Activated CD8-positive, alpha-beta memory T cell treated with anti-CD3 and anti-CD28 coated beads, Interleukin-2, amount 10 ng/mL, durations not matched to agents 7 days and 5 days (primary cell): ENCODE results near the gene LTBP3. TPM values are rescaled to one million over a fixed set of nuclear protein-coding genes. Genes with fewer than 3 reads are reported as not detected.

Experiments
- ATAC-seq: fragments of 150-1000 bp; cut with Tn5 transposase; one replicate; pipeline ENCODE4 v1.10.0; 2021; ENCODE audit warnings: moderate library complexity
- CTCF ChIA-PET: fragments of 350-600 bp; sonication (Branson Sonifier 250); formaldehyde crosslinking; loops from one replicate; lab custom pipeline; 2021; ENCODE audit warnings: antibody characterized with exemption; lab: Charles Lee
- DNase-seq: peaks from one replicate; pipeline ENCODE4 v3.0.0-alpha.2; 2020
- H3K27ac Mint-ChIP-seq: one replicate; pipeline ENCODE4 v1.8.0; 2021; ENCODE audit warnings: mild to moderate bottlenecking, mixed read lengths
- H3K27me3 Mint-ChIP-seq: one replicate; pipeline ENCODE4 v1.8.0; 2021; ENCODE audit warnings: mixed read lengths
- H3K36me3 Mint-ChIP-seq: one replicate; pipeline ENCODE4 v1.8.0; 2021; ENCODE audit warnings: mild to moderate bottlenecking, mixed read lengths
- H3K4me1 Mint-ChIP-seq: one replicate; pipeline ENCODE4 v1.8.0; 2021; ENCODE audit warnings: mixed read lengths
- H3K4me3 Mint-ChIP-seq: one replicate; pipeline ENCODE4 v1.8.0; 2021; ENCODE audit warnings: mild to moderate bottlenecking, moderate library complexity, mixed read lengths
- H3K9me3 Mint-ChIP-seq: one replicate; pipeline ENCODE4 v1.8.0; 2022; ENCODE audit warnings: low read depth, mixed read lengths
- total RNA-seq, 2 experiments: library from RNA; stranded (reverse); gene quantifications; one replicate each; pipeline ENCODE4 v1.2.3, GENCODE V29; 2021

Gene LTBP3
- total RNA-seq, 2 experiments from 2014 or later, result 46.2 to 46.8 TPM

DNA sequence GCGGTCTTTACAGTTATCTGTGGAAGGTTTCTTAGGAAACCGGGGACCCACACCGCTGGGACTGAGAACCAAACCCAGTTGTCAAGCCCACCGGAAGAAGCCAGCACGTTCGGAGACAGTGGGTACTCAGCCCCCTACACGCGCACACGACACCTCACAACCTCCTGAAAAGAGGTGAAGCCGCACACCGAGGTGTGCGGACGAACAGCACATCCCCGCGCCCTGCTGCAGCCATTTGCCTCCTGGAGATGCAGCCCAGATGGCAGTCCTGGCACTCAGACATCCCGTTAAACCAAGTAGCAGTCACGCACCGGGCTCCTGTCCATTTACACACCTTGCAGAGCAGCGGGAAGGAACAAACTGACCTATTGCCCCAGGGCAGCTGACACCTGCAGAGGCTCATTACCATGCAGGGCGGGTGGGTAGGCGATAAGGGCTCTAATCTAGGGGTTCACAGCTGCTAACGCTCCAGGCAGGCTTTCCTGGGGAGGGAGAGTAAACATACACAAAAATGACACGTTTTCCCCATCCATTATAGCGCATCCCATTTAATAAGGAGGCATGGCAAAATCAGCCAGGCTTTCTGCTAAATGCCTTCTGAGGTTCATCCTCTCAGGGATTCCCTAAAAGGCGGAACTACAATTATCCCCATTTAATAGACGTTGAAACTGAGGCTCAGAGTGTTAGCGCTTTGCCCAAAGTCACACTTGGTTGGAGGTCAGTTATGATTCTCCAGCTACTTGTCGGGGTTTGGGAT, 16.8 kb upstream of the LTBP3 start:
- Mint-ChIP-seq H3K4me3 (peak overlapping the region; percentile 84), H3K27ac (peak overlapping the region; percentile 91), H3K27me3 (no peaks in the 10 kb centered on the region), H3K36me3 (peaks cover 15% of the 10 kb centered on the region), H3K9me3 (no peaks in the 10 kb centered on the region), H3K4me1 (peaks cover 52% of the 10 kb centered on the region)
- ATAC-seq, result peak; percentile 1
- no peak for DNase-seq
- CTCF ChIA-PET, result interaction anchor here (0.9 to 7.1 kb wide), 8 partner anchors 9 to 78 kb away, joined by 3 to 172 read pairs (median 4); partner anchors contain the start of genes KCNK7, MAP3K11 and PCNX3

DNA sequence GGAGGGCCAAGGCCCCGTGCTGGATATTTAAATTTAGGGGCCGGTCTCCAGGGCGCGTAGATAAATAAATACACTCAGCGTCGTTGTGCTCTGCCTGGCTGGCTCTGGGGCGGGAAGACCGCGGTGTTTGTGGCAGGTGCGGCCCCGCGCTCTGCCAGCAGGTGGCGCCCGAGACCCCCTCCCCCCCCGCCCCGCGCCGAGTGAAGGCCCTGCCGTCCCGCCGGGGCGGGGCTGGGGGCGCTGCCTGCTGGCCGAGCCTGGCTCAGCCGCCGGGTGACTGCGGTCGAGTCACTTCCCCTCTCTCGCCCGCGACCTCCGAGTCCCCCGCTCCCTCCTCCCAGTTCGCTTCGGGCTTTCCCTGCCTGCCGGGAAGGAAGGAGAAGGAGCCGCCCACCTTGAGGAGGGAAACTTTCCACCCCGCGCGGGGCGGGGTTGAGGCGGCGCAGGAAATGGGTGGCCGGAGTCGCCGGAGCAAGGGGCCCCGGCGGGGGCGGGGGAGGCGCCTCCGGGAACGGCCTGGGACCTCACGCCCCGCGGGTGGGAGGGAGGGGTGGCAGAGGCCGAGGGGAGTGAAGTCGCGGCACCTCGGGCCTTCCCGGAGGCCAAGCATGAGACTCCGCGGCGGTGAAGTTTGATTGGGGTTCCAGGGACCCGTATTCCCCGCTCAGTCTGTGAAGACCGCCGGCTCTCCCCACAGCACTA, 16.1 kb upstream of the LTBP3 start:
- H3K4me3 Mint-ChIP-seq, result peak overlapping the region; percentile 84
- ATAC-seq, result peak; percentile 17
- H3K9me3 Mint-ChIP-seq, result no peaks in the 10 kb centered on the region
- H3K4me1 Mint-ChIP-seq, result peaks cover 53% of the 10 kb centered on the region
- no peaks in the 10 kb centered on the region for H3K27me3 Mint-ChIP-seq
- H3K36me3 Mint-ChIP-seq, result peaks cover 12% of the 10 kb centered on the region
- DNase-seq, result peak; percentile 93
- CTCF ChIA-PET, result interaction anchor here (0.9 to 16.3 kb wide), 10 partner anchors 8 to 64 kb away, joined by 3 to 388 read pairs (median 8); partner anchors contain the start of genes KCNK7, LTBP3 and SIPA1
- peak overlapping the region; percentile 91 for H3K27ac Mint-ChIP-seq

DNA sequence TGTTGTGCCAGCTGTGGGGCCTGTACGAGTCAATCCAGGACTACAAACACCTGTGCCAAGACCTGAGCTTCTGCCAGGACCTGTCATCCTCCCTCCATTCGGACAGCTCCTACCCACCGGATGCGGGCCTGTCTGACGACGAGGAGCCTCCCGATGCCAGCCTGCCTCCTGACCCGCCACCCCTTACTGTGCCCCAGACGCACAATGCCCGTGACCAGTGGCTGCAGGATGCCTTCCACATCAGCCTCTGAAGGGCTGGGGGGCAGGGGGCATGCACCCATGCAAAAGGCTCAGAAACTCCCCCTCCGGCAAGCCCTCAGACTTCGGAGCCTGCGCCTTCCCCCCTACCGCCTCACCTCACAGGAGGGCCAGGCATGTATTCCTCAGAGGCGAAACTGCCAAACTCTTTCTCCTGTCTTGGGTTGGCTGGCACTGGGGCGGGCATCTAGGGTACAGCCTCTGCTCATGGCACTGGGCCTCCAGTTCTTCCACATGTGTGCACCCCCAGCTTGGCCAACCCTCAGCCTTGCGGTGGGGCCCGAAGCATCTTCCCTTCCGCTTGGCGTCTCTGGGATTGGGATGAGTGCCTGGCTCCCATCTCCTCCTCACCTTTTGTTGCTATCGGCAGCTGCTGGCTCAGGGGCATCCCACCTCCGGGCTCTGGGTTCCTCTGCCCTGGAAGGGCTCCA, 15.4 kb upstream of the LTBP3 start:
- DNase-seq, result peak; percentile 64

DNA sequence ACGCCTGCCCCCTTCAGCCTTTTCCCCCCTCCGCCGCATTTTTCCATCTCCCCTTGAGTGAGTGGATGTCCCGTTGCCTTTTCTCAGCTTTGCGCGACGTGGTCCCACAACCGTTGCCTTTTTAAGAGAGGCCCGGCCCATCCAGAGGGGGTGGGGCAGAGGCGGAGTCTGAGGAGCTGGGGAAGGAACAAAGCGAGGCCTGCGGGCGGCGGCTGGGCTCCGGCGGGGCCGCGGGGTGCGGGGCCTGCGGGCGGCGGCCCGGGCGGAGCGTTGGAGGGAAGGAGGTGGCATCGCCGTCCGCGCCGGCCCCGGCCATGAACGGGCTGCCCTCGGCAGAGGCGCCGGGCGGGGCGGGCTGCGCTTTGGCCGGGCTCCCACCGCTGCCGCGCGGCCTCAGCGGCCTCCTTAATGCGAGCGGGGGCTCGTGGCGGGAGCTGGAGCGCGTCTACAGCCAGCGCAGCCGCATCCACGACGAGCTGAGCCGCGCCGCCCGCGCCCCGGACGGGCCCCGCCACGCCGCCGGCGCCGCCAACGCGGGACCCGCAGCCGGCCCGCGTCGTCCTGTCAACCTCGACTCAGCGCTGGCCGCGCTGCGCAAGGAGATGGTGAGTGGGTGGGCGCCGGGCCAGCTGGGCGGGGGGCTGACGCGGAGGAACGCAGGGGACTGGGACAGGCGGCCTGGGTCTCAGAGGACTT, 14.3 kb upstream of the LTBP3 start, which contains the start of gene FAM89B:
FAM89B (plus strand) TSS at position 183 of the 696 bp plus-strand sequence; CDS start at position 315, 132 bp downstream.
- peak; percentile 94 for DNase-seq
- Mint-ChIP-seq H3K27me3 (no peaks in the 10 kb centered on the region), H3K9me3 (no peaks in the 10 kb centered on the region), H3K4me3 (peak within 1 kb of the TSS; percentile 100), H3K4me1 (peaks cover 50% of the 10 kb centered on the region), H3K27ac (peak within 1 kb of the TSS; percentile 98), H3K36me3 (peaks cover 15% of the 10 kb centered on the region)
- CTCF ChIA-PET, result interaction anchor here (0.5 to 16.3 kb wide), 17 partner anchors 7 to 287 kb away, joined by 3 to 388 read pairs (median 5); partner anchors contain the start of genes DPF2, KCNK7, LTBP3 and PCNX3
- ATAC-seq, result peak; percentile 14

More for the DNA sequence above, 15.4 kb upstream of the LTBP3 start:
- peaks cover 12% of the 10 kb centered on the region for H3K36me3 Mint-ChIP-seq
- H3K27me3 Mint-ChIP-seq, result no peaks in the 10 kb centered on the region
- no peaks in the 10 kb centered on the region for H3K9me3 Mint-ChIP-seq
- peak overlapping the region; percentile 84 for H3K27ac Mint-ChIP-seq
- CTCF ChIA-PET, result interaction anchor here (0.9 to 16.3 kb wide), 13 partner anchors 8 to 80 kb away, joined by 3 to 388 read pairs (median 6); partner anchors contain the start of genes KCNK7, LTBP3, PCNX3 and SIPA1
- H3K4me3 Mint-ChIP-seq, result peak overlapping the region; percentile 84
- no peak for ATAC-seq
- peaks cover 54% of the 10 kb centered on the region for H3K4me1 Mint-ChIP-seq

DNA sequence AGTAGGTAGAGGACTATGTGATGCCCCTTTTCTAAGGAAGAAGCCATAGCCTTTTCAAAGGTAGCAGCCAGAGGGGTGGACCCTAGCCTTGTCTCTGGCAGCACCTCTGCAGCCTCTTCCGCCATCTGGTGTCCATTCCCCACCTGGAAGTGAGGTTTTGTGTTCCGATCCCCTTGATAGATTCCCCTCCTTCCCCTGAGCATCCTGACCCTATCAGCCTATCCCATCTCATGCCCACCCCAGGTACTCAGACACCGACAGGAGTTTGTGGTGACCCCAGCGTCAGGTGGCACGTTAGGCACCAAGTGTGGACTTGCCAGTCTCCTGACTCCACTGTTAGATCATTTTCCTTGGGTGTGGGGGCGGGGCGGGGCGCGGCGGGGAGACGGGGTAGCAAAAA, 13.8 kb upstream of the LTBP3 start:
- peaks cover 52% of the 10 kb centered on the region for H3K4me1 Mint-ChIP-seq
- peak overlapping the region; percentile 100 for H3K4me3 Mint-ChIP-seq
- no peaks in the 10 kb centered on the region for H3K9me3 Mint-ChIP-seq
- CTCF ChIA-PET, result interaction anchor here (0.7 to 16.3 kb wide), 10 partner anchors 12 to 288 kb away, joined by 3 to 388 read pairs (median 5); partner anchors contain the start of genes KCNK7, LTBP3 and PCNX3
- H3K36me3 Mint-ChIP-seq, result peaks cover 15% of the 10 kb centered on the region
- ATAC-seq, result no peak
- no peaks in the 10 kb centered on the region for H3K27me3 Mint-ChIP-seq
- no peak for DNase-seq
- H3K27ac Mint-ChIP-seq, result peak overlapping the region; percentile 98

DNA sequence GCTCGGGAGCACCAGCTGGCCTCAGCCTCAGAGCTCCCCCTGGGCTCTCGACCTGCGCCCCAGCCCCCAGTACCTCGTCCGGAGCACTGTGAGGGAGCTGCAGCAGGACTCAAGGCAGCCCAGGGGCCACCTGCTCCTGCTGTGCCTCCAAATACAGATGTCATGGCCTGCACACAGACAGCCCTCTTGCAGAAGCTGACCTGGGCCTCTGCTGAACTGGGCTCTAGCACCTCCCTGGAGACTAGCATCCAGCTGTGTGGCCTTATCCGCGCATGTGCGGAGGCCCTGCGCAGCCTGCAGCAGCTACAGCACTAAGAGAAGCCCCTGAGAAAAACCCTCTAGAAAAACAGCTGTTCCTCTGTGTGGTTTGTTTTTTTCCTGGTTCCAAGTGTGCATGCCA, 13.3 kb upstream of the LTBP3 start:
- Mint-ChIP-seq H3K4me3 (peak overlapping the region; percentile 100), H3K9me3 (no peaks in the 10 kb centered on the region), H3K27ac (peak overlapping the region; percentile 98), H3K36me3 (peaks cover 11% of the 10 kb centered on the region), H3K27me3 (no peaks in the 10 kb centered on the region), H3K4me1 (peaks cover 57% of the 10 kb centered on the region)
- DNase-seq (no peak), ATAC-seq (no peak)
- CTCF ChIA-PET, result interaction anchor here (0.8 to 16.3 kb wide), 7 partner anchors 12 to 93 kb away, joined by 3 to 388 read pairs (median 14); partner anchors contain the start of genes KCNK7, LTBP3 and PCNX3

DNA sequence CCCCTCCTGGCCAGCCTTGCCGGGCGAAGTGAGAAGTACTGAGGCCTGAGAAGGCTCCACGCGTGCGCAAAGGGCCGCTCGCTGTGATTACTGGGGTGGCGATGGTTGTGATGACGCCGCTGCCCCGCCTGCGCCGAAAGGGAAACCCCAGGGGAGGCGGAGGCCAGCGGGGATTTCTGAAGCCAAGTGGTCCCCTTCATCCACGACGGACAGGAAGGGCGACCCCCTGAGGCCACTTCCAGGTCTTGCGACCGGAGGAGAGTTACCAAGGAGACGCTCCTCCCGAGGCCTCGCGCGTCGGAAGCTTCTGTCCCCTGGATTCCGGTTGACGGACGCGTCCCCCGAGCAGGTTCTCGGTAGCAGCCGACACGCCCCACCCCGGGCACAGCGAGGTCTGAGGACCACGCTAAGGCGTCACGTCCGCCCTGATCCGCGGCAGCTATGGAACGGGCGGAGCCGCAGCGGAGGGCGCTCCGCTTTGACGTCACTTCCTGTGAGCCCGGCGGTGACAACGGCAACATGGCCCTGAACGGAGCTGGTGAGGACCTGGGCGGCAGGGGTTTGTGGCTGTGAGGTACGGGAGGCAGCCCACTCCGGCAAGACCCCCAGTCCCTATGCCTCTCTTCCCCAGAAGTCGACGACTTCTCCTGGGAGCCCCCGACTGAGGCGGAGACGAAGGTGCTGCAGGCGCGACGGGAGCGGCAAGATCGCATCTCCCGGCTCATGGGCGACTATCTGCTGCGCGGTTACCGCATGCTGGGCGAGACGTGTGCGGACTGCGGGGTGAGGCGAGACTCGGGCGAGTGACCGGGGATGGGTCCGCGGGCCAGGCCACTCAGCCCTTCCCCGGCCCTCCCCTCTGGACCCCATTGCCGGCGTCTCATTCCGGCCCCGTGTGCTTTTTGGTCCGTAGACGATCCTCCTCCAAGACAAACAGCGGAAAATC, 12.1 kb upstream of the LTBP3 start, which contains the start of gene ZNRD2:
ZNRD2 (plus strand) TSS at position 505 of the 946 bp plus-strand sequence; CDS start at position 520, 15 bp downstream.
- Mint-ChIP-seq H3K4me3 (peak within 1 kb of the TSS; percentile 100), H3K36me3 (peaks cover 11% of the 10 kb centered on the region), H3K4me1 (peaks cover 66% of the 10 kb centered on the region), H3K27me3 (no peaks in the 10 kb centered on the region), H3K27ac (peak within 1 kb of the TSS; percentile 98), H3K9me3 (no peaks in the 10 kb centered on the region)
- CTCF ChIA-PET, result interaction anchor here (0.7 to 16.3 kb wide), 7 partner anchors 10 to 68 kb away, joined by 3 to 388 read pairs (median 5); partner anchors contain the start of genes KCNK7, LTBP3, MAP3K11 and PCNX3
- DNase-seq, result peak; percentile 100
- ATAC-seq, result peak; percentile 74

DNA sequence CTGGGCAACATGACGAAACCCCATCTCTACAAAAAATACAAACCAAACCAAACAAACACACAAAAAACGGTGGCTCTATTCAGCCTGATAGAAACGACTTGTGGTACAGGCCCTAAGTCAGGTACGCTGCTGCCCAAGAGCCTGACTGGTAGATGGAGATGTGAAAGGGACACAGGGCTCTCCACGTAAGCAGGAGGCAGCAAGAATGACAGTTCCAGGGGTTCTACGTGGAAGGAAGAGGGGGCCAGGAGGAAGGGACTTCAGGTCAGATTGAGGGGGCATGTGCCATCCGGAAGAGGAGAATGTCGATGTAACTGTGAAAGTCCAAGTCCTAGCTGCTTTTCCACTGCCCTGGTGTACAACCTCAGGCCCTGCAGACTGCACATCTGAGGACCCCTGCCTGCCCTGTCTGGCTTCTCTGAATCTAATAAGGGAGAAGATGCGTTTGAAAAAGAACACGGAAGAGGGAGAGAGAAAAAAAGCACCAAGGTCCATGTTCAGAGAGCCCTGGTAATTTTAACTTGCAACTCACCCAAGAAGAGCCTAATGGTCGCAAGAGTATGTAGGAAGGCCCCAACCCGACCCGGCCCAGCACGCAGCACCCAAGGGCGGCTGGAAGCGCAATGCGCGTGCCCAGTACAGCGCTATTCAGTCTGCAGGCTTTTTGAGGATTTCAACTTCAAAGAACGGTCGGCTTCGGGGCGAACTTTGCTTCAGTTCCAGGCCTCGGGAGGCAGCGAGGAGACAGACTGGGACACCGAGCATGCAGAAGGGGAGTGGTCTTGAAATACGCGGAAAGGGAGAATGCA, 11.2 kb upstream of the LTBP3 start:
- peaks cover 11% of the 10 kb centered on the region for H3K36me3 Mint-ChIP-seq
- ATAC-seq, result peak; percentile 15
- H3K27me3 Mint-ChIP-seq, result no peaks in the 10 kb centered on the region
- H3K9me3 Mint-ChIP-seq, result no peaks in the 10 kb centered on the region
- H3K27ac Mint-ChIP-seq, result peak overlapping the region; percentile 98
- CTCF ChIA-PET, result interaction anchor here (1.1 to 16.3 kb wide), 5 partner anchors 10 to 69 kb away, joined by 3 to 388 read pairs (median 25); partner anchors contain the start of genes KCNK7 and LTBP3
- peaks cover 64% of the 10 kb centered on the region for H3K4me1 Mint-ChIP-seq
- peak overlapping the region; percentile 100 for H3K4me3 Mint-ChIP-seq
- DNase-seq, result no peak

DNA sequence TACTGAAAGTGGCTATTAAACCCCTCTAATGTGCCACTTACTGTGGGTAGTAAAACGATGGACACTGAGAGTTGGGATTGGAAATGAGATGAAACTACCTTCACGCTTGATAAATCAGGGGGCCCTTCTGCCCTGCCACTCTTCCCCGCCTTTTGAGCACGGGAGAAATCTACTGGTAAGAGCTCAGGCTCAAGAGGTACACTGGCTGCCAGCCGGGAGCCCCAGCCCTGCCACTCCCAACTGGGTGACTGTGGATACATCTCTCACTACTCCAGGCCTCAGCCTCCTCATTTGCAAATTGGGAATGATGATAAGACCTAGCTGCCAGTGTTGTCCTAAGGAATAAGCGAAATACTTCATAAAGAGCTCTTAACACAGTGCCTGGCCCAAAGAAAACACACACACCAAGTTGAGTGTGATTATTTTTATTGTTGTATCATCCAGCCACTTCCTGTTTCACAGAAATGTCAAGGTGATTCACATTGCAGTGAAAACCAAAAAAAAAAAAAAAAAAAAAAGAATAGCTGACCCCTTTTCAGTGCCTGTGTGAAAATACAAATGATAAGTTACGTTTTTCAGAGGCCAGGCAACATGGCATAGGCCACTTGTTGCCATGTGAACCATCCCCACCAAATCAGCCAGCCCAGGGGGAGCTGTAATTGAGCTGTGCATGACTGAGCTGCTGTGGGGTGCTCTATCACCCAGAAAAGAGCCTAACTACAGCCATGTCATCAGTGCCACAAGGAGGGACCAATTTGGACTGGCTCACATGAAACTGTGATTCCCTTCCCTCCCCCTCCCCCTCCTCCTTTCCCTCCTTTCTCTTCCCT, 7.7 kb upstream of the LTBP3 start:
- DNase-seq (peak; percentile 73), ATAC-seq (peak; percentile 10)
- Mint-ChIP-seq H3K27ac (peak overlapping the region; percentile 97), H3K4me3 (peak overlapping the region; percentile 60), H3K9me3 (no peaks in the 10 kb centered on the region), H3K4me1 (peaks cover 43% of the 10 kb centered on the region), H3K27me3 (no peaks in the 10 kb centered on the region), H3K36me3 (peaks cover 8% of the 10 kb centered on the region)
- CTCF ChIA-PET, result interaction anchor here (0.6 to 16.3 kb wide), 14 partner anchors 7 to 686 kb away, joined by 3 to 388 read pairs (median 3); partner anchors contain the start of gene EHBP1L1
